GM18858 (cell line): ENCODE data around the gene USP24.

ENCODE experiments used
- ATAC-seq: cut with Tn5 transposase; IDR thresholded peaks from one replicate; pipeline ENCODE4 v1.9.1; 2021; ENCODE audit not compliant: unreplicated experiment

The USP24 gene

DNA sequence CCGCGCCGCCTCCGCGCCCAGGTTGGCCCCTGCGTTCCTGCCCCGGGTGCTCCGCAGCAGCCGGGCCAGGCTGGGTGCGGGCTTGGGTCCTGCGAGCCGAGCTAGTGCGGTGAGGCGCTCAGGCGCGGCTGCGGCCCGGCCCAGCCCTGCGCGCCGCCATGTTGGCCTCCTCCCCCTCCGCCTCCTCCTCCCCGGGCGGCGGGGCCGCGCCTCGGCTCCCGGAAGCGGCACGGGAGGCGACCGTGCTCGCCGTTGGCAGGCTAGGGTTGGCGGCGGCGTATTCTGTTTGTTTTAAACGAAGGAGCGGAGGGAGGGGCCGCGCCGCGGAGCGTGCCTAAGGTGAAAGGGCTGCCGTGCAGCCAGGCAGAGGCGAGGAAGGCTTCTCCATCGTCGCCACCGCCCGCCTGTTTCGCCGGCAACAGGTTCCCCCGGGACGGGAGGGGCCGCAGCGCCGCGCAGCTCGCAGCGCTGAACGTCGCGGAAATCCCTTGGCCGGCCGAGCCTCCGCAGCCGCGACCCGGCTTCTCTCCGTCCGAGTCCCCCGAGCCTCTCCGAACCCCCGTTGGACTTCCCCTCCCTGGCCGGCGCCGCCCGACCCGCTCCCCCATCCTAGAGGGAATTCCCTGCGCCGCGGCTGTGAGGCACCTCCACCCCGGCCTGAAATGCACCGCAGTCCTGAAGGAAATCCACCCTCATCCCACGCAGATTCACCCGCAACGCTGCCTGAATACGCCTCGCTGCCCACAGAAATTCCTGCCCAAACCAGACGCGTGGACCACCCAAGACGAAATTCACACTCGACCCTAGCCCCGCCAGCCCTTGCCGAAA lies at the start of gene USP24:
TSS of gene USP24 (minus strand) at position 171 of the 828 bp plus-strand sequence. CDS start 251 bp downstream, outside the sequence.
- peak; percentile 62 for ATAC-seq

- no peak for ATAC-seq
These were observed 47.7 kb upstream of the USP24 start for GRCh38 chr1:55262822-55263221.

GRCh38 chr1:55259911-55260609 lies 44.9 kb upstream of the USP24 start:
- ATAC-seq = no peak

GRCh38 chr1:55257958-55258357 lies 42.8 kb upstream of the USP24 start:
- peak; percentile 58 for ATAC-seq

- ATAC-seq = no peak
These were observed 40.7 kb upstream of the USP24 start for GRCh38 chr1:55255901-55256300.

DNA sequence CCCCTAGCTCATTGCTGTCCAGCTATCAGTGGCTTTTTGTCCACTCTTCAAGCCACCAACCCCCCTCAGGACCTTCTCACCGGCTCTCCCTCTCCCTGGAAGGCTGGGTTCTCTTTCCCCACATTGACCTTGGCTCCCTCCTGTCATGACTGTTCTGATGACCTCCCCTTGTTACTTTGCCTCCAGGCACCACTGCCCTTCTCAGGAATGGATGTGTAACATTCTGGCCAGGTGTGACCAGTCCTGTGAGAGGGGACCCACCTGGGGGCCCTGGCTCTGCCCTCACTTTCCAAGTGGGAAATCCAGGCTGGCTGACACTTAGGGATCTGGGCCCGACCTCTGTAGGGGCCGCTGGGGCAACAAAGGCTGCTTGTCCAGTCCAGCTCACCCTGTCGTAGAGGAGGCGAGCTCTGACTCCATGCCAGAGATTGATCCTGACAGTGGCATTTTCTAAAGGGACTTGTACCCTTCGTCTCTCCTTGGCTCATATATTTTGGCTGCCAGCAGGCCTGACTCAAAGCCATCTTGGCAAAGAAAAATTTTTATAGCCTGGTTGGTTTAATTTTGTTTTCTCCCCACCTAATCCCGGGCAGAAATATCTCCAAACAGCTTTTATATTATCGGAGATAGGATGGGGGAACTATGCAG lies 37.9 kb upstream of the USP24 start:
- ATAC-seq = no peak

- no peak for ATAC-seq
These were observed 35.4 kb upstream of the USP24 start for GRCh38 chr1:55250399-55251075.

GRCh38 chr1:55249646-55250398 lies 34.7 kb upstream of the USP24 start:
- no peak for ATAC-seq

GRCh38 chr1:55246896-55247295 lies 31.7 kb upstream of the USP24 start:
- ATAC-seq = no peak

- no peak for ATAC-seq
These were observed 31.2 kb upstream of the USP24 start for GRCh38 chr1:55246331-55246730.

GRCh38 chr1:55245781-55246180 lies 30.6 kb upstream of the USP24 start:
- no peak for ATAC-seq

DNA sequence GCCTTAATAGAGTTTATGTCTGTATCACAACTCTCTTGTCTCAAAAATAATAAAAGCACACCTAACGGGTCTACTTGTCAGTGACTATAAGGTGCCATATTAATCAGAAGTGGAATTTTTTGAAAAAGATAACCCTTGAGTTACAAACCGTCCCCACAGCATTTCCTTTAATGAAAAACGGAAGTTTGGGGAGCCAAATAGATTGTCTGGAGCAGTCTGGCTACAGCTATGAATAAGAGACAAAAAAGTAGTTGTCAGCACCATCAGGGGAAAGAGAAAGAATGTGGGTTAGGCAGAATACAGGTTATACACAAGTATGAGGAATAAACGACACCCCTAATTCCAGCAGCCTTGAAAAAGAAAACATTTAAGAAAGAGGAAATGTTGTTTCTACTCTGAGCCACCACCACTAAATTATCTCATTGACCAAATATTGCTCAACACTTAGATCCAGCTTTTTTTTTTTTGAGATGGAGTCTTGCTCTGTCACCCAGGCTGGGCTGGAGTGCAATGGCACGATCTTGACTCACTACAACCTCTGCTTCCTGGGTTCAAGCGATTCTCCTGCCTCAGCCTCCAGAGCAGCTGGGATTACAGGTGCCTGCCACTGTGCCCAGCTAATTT lies 29.4 kb upstream of the USP24 start:
- ATAC-seq = no peak

DNA sequence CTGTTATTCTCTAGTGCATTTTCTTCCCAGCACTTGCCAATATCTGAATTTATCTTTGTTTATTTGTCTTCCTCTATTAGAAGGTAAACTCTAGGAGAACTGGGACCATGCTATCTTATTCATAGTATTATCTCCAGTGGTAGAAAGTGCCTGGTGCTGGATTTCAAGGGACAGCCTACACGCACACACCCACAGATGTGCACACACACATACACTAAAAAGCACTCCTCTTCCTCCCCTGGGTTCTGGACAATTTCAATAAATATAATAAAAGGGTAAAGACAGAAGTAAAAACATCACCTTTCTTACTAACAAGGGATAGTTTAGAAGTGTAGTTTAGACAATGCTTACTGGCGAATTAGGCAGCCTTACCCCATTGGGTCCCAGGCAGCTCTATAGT lies 28.5 kb upstream of the USP24 start:
- ATAC-seq = no peak

DNA sequence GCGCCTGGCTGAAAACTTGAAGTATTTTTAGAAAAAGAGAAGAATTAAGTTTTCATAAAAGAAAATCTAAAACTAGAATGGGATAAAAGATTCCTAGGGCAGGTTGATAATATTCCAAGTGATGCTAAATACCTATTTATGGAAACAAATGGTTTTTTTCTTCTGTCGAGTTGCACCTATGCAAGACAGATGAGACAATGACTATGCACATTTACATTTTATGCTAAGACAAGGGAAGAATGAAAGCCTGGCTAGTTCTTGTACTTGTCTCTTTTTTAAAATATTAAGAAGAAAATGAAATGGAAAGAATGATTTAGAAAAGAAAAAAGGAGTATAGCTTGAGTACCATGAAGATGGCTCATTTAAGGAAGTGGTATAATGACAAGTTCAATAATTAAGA lies 24.4 kb upstream of the USP24 start:
- ATAC-seq = no peak

- no peak for ATAC-seq
These were observed 20.6 kb upstream of the USP24 start for GRCh38 chr1:55235722-55236121.

DNA sequence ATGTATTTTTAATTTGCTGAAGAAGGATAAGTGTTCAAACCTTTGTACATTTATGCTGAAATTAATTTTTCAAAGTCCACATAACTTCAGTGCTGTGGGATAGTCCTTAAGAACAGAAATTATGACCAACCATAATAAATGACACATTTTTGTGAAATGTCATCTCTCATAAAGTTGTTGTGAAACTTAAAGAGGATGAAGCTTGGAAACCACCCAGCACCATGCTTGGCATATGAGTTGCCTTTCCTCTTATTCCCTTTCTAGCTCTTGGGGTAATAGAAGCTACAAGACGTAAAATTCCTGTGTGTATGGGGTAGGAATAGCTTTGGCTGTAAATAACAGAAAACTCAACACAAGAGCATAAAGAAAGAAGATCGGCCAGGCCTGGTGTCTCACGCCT lies 18.9 kb upstream of the USP24 start:
- no peak for ATAC-seq

GRCh38 chr1:55233145-55233777 lies 18.1 kb upstream of the USP24 start:
- ATAC-seq = no peak

DNA sequence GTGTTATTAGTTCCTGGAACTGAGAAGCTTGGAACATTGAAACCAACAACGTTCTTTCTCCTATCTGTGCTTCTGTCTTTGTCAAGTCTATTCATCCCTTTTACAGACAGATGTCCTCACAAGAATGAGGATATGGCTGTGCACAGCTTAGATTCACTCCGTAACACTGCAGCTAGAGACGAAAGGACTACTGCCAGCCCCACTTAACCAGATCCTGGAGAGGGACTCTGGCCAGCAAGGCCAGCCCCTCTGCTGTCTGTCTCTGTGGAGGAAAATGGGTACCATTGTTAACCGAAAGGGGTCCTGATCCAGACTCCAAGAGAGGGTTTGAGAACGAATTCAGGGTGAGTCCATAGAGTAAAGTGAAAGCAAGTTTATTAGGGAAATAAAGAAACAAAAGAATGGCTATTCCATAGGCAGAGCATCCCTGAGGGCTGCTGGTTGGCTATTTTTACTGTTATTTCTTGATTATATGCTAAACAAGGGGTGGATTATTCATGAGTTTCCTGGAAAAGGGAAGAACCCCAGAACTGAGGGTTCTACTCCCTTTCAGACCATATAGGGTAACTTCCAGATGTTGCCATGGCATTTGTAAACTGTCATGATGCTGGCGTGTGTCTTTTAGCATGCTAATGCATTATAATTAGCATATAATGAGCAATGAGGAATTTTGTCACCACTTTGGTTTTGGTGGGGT lies 17.4 kb upstream of the USP24 start:
- ATAC-seq = no peak

GRCh38 chr1:55231745-55232144 lies 16.6 kb upstream of the USP24 start:
- no peak for ATAC-seq
